GM12878 (cell line): Measurements from ENCODE around the gene ZNF544. TPM values are rescaled to one million over a fixed set of nuclear protein-coding genes. Genes with fewer than 3 reads are reported as not detected.

Experiments
- ATAC-seq: fragments of 200-7000 bp; cut with Tn5 transposase; 3 replicates; pipeline ENCODE4 v1.9.1; 2020; ENCODE audit warnings: mild to moderate bottlenecking, moderate library complexity
- BruUV-seq: library from RNA; stranded (reverse); fragments of 400-500 nt; replicated peaks from 2 replicates; lab custom pipeline; 2021; lab: Mats Ljungman, UMichigan
- CTCF ChIA-PET: fragments of 300-600 bp; sonication (Branson Sonifier 250); formaldehyde crosslinking; extraction: SDS; loops from one replicate; lab custom pipeline; 2021; ENCODE audit warnings: inconsistent platforms; lab: Yijun Ruan, JAX
- POLR2A ChIA-PET: fragments of 350-600 bp; formaldehyde crosslinking; extraction: SDS; loops from one replicate; lab custom pipeline; 2021; ENCODE audit warnings: inconsistent platforms; lab: Charles Lee
- RAD21 ChIA-PET: fragments of 300-600 bp; sonication (Branson Sonifier 250); formaldehyde crosslinking; loops from one replicate; lab custom pipeline; 2023; ENCODE audit warnings: antibody characterized with exemption; ENCODE audit not compliant: unreplicated experiment; lab: Charles Lee
- SMC1A ChIA-PET: fragments of 300-600 bp; sonication (Branson Sonifier 250); formaldehyde crosslinking; loops from one replicate; lab custom pipeline; 2023; ENCODE audit not compliant: unreplicated experiment, uncharacterized antibody; lab: Charles Lee
- DNase-seq: peaks from one replicate; pipeline ENCODE4 v3.0.0-alpha.2; 2011; ENCODE audit warnings: low read depth, low spot score
- FAIRE-seq: peaks from 3 replicates; lab custom pipeline; 2011; peaks lifted over from hg19 to GRCh38; lab: Jason Lieb, UNC
- H2AFZ ChIP-seq: 2 replicates; pipeline ENCODE4 v1.6.0; 2011; ENCODE audit warnings: low read depth, low read length, control low read depth; ENCODE audit not compliant: control insufficient read depth
- H3K27ac ChIP-seq: 2 replicates; pipeline ENCODE4 v1.5.1; 2011; ENCODE audit warnings: control low read depth; ENCODE audit not compliant: control insufficient read depth, insufficient read depth
- H3K27me3 ChIP-seq, 2 experiments: replicated peaks in 1 of 2; 2 replicates each; pipeline versions ENCODE4 v1.6.0 to v1.6.1; 2011; ENCODE audit warnings: low read length in 1 of 2; ENCODE audit not compliant: control insufficient read depth in 2 of 2, insufficient read depth in 2 of 2
- H3K36me3 ChIP-seq, 2 experiments: 2 replicates each; pipeline ENCODE4 v1.5.1; 2011; ENCODE audit warnings: low read length in 1 of 2; ENCODE audit not compliant: control insufficient read depth in 2 of 2, insufficient read depth in 2 of 2
- H3K4me1 ChIP-seq: 2 replicates; pipeline ENCODE4 v1.6.1; 2011; ENCODE audit warnings: mild to moderate bottlenecking, low read length, moderate library complexity, mixed read lengths; ENCODE audit not compliant: control insufficient read depth, insufficient read depth
- H3K4me2 ChIP-seq: 2 replicates; pipeline ENCODE4 v1.6.0; 2011; ENCODE audit warnings: control low read depth; ENCODE audit not compliant: control insufficient read depth, insufficient read depth
- H3K4me3 ChIP-seq: fragments of 200-600 bp; sonication (generic); 2 replicates; pipeline ENCODE4 v1.5.1; 2016
- H3K79me2 ChIP-seq: 2 replicates; pipeline ENCODE4 v1.6.0; 2011; ENCODE audit warnings: low read length; ENCODE audit not compliant: control insufficient read depth, insufficient read depth
- H3K9ac ChIP-seq: 2 replicates; pipeline ENCODE4 v1.8.0; 2011; ENCODE audit warnings: low read length, control low read depth, mixed read lengths; ENCODE audit not compliant: control insufficient read depth, insufficient read depth
- H3K9me3 ChIP-seq: replicated peaks from 3 replicates; pipeline ENCODE4 v1.5.1; 2011; ENCODE audit warnings: mild to moderate bottlenecking, low read length; ENCODE audit not compliant: control insufficient read depth, insufficient read depth
- H4K20me1 ChIP-seq: 2 replicates; pipeline ENCODE4 v1.6.0; 2011; ENCODE audit not compliant: control insufficient read depth, insufficient read depth
- CBFB ChIP-seq: IDR thresholded peaks from 2 replicates; pipeline ENCODE4 v1.6.1; 2016; ENCODE audit warnings: antibody characterized with exemption, low read depth
- DPF2 ChIP-seq: fragments of 450-650 bp; IDR thresholded peaks from 2 replicates; pipeline ENCODE4 v1.6.1; 2017; ENCODE audit warnings: mild to moderate bottlenecking
- IKZF1 ChIP-seq: fragments of 450-650 bp; conservative IDR thresholded peaks from 2 replicates; pipeline ENCODE4 v1.6.1; 2017; ENCODE audit warnings: antibody characterized with exemption, mild to moderate bottlenecking
- MEF2B ChIP-seq: fragments of 450-650 bp; IDR thresholded peaks from 2 replicates; pipeline ENCODE4 v1.6.1; 2018; ENCODE audit warnings: mild to moderate bottlenecking, moderate library complexity; ENCODE audit not compliant: partially characterized antibody, poor library complexity, severe bottlenecking
- POLR2A ChIP-seq: IDR thresholded peaks from 2 replicates; pipeline ENCODE4 v1.6.1; 2011; ENCODE audit warnings: low read depth, mild to moderate bottlenecking, low read length
- SMAD5 ChIP-seq: IDR thresholded peaks from 2 replicates; pipeline ENCODE4 v1.6.1; 2016; ENCODE audit warnings: antibody characterized with exemption, low read depth
- TCF3 ChIP-seq: IDR thresholded peaks from 2 replicates; pipeline ENCODE4 v1.6.1; 2012; ENCODE audit warnings: low read depth, mild to moderate bottlenecking, low read length, borderline replicate concordance; ENCODE audit not compliant: insufficient read depth
- YY1 ChIP-seq: IDR thresholded peaks from 2 replicates; pipeline ENCODE4 v1.6.1; 2011; ENCODE audit warnings: low read depth, mild to moderate bottlenecking, low read length
- WGBS: methylation state at CpG from one replicate; pipeline ENCODE4 v1.1.6; 2016; ENCODE audit warnings: low lambda C conversion rate; ENCODE audit not compliant: insufficient replicate concordance, insufficient coverage; ENCODE audit errors: missing lambda C conversion rate; 5-methylcytosine and 5-hydroxymethylcytosine counted together
- in situ Hi-C: fragments of 300-500 bp; cut with MboI; formaldehyde crosslinking; loops from 9 replicates; pipeline ENCODE4 v1.14.3; 2018; ENCODE audit warnings: mixed read lengths
- intact Hi-C: fragments of 100-400 bp; cut with micrococcal nuclease; formaldehyde crosslinking; loops from one replicate; pipeline ENCODE4 v1.14.2; 2022; ENCODE audit not compliant: unreplicated experiment
- polyA plus RNA-seq, 11 experiments: library from polyadenylated mRNA; depleted of rRNA in 4 of 11; unstranded in 6 of 11; stranded (reverse) in 5 of 11; fragments of >200 nt; fragmentation: Nextera tagmentation in 4 of 11; fragmentation: Illumina TruSeq in 1 of 11; extraction: Ambion mirVana in 4 of 11; extraction: Trizol in 1 of 11; gene quantifications; 1 replicate in 1 of 11; 2 replicates in 10 of 11; pipeline versions ENCODE4 v1.2.1 to v1.2.3, GENCODE V29; 2011 to 2016; ENCODE audit warnings: inconsistent platforms in 2 of 11, missing spikeins in 2 of 11, low read depth in 1 of 11
- total RNA-seq, 4 experiments: library from RNA; depleted of rRNA in 3 of 4; stranded (reverse); fragments of >200 nt in 3 of 4; fragmentation: Illumina TruSeq in 1 of 4; extraction: Trizol in 1 of 4; gene quantifications; 2 replicates each; pipeline versions ENCODE4 v1.2.1 to v1.2.3, GENCODE V29; 2013 to 2021
- TF ChIP-seq, protein P1 (sequence below): fragments of 450-650 bp; IDR thresholded peaks from 2 replicates; pipeline ENCODE4 v1.6.1; 2017; ENCODE audit warnings: low read depth, mild to moderate bottlenecking, moderate library complexity
- TF ChIP-seq, protein P2 (sequence below): IDR thresholded peaks from 2 replicates; pipeline ENCODE4 v1.6.1; 2012; ENCODE audit warnings: low read depth, low read length, improper control_type of control experiment
- TF ChIP-seq, protein P3 (sequence below): IDR thresholded peaks from 2 replicates; pipeline ENCODE4 v1.6.1; 2011; ENCODE audit warnings: borderline replicate concordance, low read depth, mild to moderate bottlenecking, moderate library complexity, low read length; ENCODE audit not compliant: insufficient read depth, poor library complexity, severe bottlenecking
- TF ChIP-seq, protein P4 (sequence below): fragments of 450-650 bp; IDR thresholded peaks from 2 replicates; pipeline ENCODE4 v1.6.1; 2017; ENCODE audit warnings: mild to moderate bottlenecking, moderate library complexity

The ZNF544 gene
- total and polyA plus RNA-seq, 10 of the 15 experiments (the other 5 are each of a cell fraction or from before 2014, with no cell fraction given), result 27.3 to 70.1 (median 42.6) TPM

- TF ChIP-seq, protein P1, sequence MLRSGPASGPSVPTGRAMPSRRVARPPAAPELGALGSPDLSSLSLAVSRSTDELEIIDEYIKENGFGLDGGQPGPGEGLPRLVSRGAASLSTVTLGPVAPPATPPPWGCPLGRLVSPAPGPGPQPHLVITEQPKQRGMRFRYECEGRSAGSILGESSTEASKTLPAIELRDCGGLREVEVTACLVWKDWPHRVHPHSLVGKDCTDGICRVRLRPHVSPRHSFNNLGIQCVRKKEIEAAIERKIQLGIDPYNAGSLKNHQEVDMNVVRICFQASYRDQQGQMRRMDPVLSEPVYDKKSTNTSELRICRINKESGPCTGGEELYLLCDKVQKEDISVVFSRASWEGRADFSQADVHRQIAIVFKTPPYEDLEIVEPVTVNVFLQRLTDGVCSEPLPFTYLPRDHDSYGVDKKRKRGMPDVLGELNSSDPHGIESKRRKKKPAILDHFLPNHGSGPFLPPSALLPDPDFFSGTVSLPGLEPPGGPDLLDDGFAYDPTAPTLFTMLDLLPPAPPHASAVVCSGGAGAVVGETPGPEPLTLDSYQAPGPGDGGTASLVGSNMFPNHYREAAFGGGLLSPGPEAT, result peak; percentile 70; the same call in 1 of the 2 replicates
- TF ChIP-seq IKZF1 (peak; percentile 92), YY1 (peak; percentile 97)
- TF ChIP-seq, protein P2, sequence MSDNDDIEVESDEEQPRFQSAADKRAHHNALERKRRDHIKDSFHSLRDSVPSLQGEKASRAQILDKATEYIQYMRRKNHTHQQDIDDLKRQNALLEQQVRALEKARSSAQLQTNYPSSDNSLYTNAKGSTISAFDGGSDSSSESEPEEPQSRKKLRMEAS, result peak; percentile 67
- TF ChIP-seq, protein P3, sequence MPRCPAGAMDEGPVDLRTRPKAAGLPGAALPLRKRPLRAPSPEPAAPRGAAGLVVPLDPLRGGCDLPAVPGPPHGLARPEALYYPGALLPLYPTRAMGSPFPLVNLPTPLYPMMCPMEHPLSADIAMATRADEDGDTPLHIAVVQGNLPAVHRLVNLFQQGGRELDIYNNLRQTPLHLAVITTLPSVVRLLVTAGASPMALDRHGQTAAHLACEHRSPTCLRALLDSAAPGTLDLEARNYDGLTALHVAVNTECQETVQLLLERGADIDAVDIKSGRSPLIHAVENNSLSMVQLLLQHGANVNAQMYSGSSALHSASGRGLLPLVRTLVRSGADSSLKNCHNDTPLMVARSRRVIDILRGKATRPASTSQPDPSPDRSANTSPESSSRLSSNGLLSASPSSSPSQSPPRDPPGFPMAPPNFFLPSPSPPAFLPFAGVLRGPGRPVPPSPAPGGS, result no peak
- TF ChIP-seq, all 136 proteins: peak for 37
These were observed at the start of gene ZNF544 (continued) for GRCh38 chr19:58228585-58229254.

- FAIRE-seq, result peak; percentile 68
- TF ChIP-seq MEF2B (no peak), SMAD5 (no peak), POLR2A (no peak), DPF2 (no peak), CBFB (no peak), TCF3 (no peak)
- TF ChIP-seq, protein P4, sequence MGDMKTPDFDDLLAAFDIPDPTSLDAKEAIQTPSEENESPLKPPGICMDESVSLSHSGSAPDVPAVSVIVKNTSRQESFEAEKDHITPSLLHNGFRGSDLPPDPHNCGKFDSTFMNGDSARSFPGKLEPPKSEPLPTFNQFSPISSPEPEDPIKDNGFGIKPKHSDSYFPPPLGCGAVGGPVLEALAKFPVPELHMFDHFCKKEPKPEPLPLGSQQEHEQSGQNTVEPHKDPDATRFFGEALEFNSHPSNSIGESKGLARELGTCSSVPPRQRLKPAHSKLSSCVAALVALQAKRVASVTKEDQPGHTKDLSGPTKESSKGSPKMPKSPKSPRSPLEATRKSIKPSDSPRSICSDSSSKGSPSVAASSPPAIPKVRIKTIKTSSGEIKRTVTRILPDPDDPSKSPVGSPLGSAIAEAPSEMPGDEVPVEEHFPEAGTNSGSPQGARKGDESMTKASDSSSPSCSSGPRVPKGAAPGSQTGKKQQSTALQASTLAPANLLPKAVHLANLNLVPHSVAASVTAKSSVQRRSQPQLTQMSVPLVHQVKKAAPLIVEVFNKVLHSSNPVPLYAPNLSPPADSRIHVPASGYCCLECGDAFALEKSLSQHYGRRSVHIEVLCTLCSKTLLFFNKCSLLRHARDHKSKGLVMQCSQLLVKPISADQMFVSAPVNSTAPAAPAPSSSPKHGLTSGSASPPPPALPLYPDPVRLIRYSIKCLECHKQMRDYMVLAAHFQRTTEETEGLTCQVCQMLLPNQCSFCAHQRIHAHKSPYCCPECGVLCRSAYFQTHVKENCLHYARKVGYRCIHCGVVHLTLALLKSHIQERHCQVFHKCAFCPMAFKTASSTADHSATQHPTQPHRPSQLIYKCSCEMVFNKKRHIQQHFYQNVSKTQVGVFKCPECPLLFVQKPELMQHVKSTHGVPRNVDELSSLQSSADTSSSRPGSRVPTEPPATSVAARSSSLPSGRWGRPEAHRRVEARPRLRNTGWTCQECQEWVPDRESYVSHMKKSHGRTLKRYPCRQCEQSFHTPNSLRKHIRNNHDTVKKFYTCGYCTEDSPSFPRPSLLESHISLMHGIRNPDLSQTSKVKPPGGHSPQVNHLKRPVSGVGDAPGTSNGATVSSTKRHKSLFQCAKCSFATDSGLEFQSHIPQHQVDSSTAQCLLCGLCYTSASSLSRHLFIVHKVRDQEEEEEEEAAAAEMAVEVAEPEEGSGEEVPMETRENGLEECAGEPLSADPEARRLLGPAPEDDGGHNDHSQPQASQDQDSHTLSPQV, result no peak
These were observed 46.7 kb upstream of the ZNF544 start for GRCh38 chr19:58181902-58182576.

More at GRCh38 chr19:58181902-58182576, 46.7 kb upstream of the ZNF544 start:
- WGBS, result 56% methylated on average over 4 of the region's 4 CpGs
- H3K4me2 ChIP-seq, result peak overlapping the region; percentile 96
- no peaks in the 10 kb centered on the region for H4K20me1 ChIP-seq
- peak overlapping the region; percentile 34; the same call in 1 of the 2 replicates for H3K9ac ChIP-seq
- H3K27me3 ChIP-seq, result no peaks in the 10 kb centered on the region
- DNase-seq, result no peak
- ChIA-PET SMC1A (interaction anchor here (0.6 to 1.4 kb wide), 3 partner anchors 124 to 206 kb away, joined by 3 read pairs; no protein-coding TSS in a partner anchor), CTCF (interaction anchor here (0.6 to 1.4 kb wide), 4 partner anchors 43 to 336 kb away, joined by 3 to 4 read pairs (median 4); no protein-coding TSS in a partner anchor), RAD21 (no interaction called here), POLR2A (interaction anchor here (0.7 kb wide), 1 partner anchor 352 kb away, joined by 5 read pairs; no protein-coding TSS in a partner anchor)
- ATAC-seq, result peak; percentile 21
- H3K79me2 ChIP-seq, result peaks cover 8% of the 10 kb centered on the region
- intact Hi-C loops (no loop called here), in situ Hi-C loops (no loop called here)
- H3K4me3 ChIP-seq, result peak overlapping the region; percentile 67
- H2AFZ ChIP-seq, result peak overlapping the region; percentile 93
- H3K27ac ChIP-seq, result peak overlapping the region; percentile 98
- TSS peak; percentile 85 for BruUV-seq
- peaks cover 10% of the 10 kb centered on the region for H3K4me1 ChIP-seq
- peaks cover 0 to 5% of the 10 kb centered on the region in 2 experiments; a peak in 1 of 4 replicates for H3K36me3 ChIP-seq
- peaks cover 38% of the 10 kb centered on the region for H3K9me3 ChIP-seq
